Measurements from ENCODE around the gene CFAP69. TPM values are rescaled to one million over a fixed set of nuclear protein-coding genes. Genes with fewer than 3 reads are reported as not detected.
"Not testable (repeated sequence)": the region's sequence is repeated elsewhere in the genome, so short reads cannot be mapped to it uniquely, and the experiment has no call there.

The CFAP69 gene
- total RNA-seq, 1 donor from 2014 or later: 0.85 TPM

- TF ChIP-seq, protein P1, sequence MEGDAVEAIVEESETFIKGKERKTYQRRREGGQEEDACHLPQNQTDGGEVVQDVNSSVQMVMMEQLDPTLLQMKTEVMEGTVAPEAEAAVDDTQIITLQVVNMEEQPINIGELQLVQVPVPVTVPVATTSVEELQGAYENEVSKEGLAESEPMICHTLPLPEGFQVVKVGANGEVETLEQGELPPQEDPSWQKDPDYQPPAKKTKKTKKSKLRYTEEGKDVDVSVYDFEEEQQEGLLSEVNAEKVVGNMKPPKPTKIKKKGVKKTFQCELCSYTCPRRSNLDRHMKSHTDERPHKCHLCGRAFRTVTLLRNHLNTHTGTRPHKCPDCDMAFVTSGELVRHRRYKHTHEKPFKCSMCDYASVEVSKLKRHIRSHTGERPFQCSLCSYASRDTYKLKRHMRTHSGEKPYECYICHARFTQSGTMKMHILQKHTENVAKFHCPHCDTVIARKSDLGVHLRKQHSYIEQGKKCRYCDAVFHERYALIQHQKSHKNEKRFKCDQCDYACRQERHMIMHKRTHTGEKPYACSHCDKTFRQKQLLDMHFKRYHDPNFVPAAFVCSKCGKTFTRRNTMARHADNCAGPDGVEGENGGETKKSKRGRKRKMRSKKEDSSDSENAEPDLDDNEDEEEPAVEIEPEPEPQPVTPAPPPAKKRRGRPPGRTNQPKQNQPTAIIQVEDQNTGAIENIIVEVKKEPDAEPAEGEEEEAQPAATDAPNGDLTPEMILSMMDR (IDR thresholded peaks at IDR 0.05): no peak
- H3K4me3 ChIP-seq: no peak overlapping the region
- H3K9me3 ChIP-seq: no peaks in the 10 kb centered on the region
- no peak overlapping the region for H3K27ac ChIP-seq
- H3K36me3 ChIP-seq: no peaks in the 10 kb centered on the region
- H3K4me1 ChIP-seq: peaks cover 3 to 8% of the 10 kb centered on the region in 2 donors
- H3K27me3 ChIP-seq: no peaks in the 10 kb centered on the region
- no peak for DNase-seq (ENCODE audit: low spot score in 2 of 2)
- intact Hi-C loops (cut with DNase I): loop anchor here (5.0 to 10.0 kb wide), 2 partner anchors 99 to 1016 kb away; partner anchors contain the start of genes FZD1 and GTPBP10
Measured at GRCh38 chr7:90248706-90249105, 3.7 kb downstream of the CFAP69 start.

DNA sequence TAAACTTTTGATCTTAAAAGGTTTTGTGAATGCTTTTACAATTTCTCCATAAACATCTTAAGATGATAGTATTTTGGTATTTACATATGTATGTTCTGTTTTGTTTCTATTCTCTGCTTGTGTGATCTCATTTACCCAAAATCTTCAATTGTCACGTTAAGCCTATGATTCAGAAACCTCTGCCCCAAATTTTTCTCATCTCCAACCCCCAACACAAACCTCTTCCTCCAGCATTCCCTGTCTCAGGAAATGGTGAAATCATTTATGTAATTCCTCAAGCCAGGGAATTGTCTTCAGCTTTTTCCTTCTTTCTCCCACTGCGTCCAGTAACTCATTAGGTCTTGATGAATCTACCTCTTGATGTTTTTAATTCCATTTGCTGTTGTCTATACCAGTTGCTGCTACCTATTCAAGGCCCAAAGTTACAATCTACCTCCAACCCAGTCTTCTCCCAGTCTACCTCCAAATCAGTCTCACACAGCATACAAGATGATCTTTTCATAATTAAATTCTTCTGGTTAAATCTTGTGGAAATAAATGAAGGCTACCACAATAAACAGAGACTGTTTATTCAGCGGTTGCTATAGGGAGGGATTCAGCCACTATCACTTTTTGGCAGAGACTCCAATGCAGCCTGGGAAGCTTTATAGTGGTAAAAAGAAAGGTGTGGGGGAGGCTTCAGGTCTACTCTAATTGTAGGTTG lies 5.8 kb downstream of the CFAP69 start:
- intact Hi-C loops (cut with DNase I): no loop called here
- H3K27ac ChIP-seq: peak overlapping the region in 1 of 2 donors; percentile 11
- TF ChIP-seq, protein P1 (IDR thresholded peaks at IDR 0.05): no peak

GRCh38 chr7:90251304-90251635 lies 6.3 kb downstream of the CFAP69 start:
- H3K36me3 ChIP-seq: no peaks in the 10 kb centered on the region
- TF ChIP-seq, protein P1 (IDR thresholded peaks at IDR 0.05): no peak
- H3K9me3 ChIP-seq: no peaks in the 10 kb centered on the region
- no peak for DNase-seq (ENCODE audit: low spot score in 2 of 2)
- H3K27ac ChIP-seq: no peak overlapping the region
- intact Hi-C loops (cut with DNase I): no loop called here
- H3K4me1 ChIP-seq: no peaks in the 10 kb centered on the region
- no peaks in the 10 kb centered on the region for H3K27me3 ChIP-seq
- H3K4me3 ChIP-seq: no peak overlapping the region

More for the DNA sequence above, 5.8 kb downstream of the CFAP69 start:
- DNase-seq (ENCODE audit: low spot score in 2 of 2): no peak
- Histone ChIP-seq H3K4me1 (peaks cover 0 to 2% of the 10 kb centered on the region in 2 donors), H3K9me3 (no peaks in the 10 kb centered on the region), H3K36me3 (no peaks in the 10 kb centered on the region), H3K27me3 (no peaks in the 10 kb centered on the region), H3K4me3 (no peak overlapping the region)

DNA sequence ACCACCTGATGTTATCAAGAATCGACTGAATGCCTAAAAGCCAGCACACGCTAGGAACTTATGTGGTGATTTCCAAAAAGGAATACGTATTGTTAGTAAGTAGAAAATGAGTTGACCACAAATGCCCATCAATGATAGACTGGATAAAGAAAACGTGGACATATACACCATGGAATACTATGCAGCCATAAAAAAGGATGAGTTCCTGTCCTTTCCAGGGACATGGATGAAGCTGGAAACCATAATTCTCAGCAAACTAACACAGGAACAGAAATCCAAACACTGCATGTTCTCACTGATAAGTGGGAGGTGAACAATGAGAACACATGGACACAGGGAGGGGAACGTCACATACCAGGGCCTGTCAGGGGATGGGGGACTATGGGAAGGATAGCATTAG lies 11.0 kb downstream of the CFAP69 start:
- H3K4me1 ChIP-seq; H3K27me3 ChIP-seq; H3K9me3 ChIP-seq; DNase-seq (ENCODE audit: low spot score in 2 of 2); H3K4me3 ChIP-seq; intact Hi-C loops (cut with DNase I); H3K36me3 ChIP-seq: not testable (repeated sequence)
- peak overlapping the region in 1 of 2 donors; percentile 36 for H3K27ac ChIP-seq

GRCh38 chr7:90256778-90257177 lies 11.8 kb downstream of the CFAP69 start:
- peak overlapping the region in 1 of 2 donors; percentile 14 for H3K27ac ChIP-seq
- H3K4me3 ChIP-seq: no peak overlapping the region
- no peaks in the 10 kb centered on the region for H3K9me3 ChIP-seq
- intact Hi-C loops (cut with DNase I): no loop called here
- no peaks in the 10 kb centered on the region for H3K36me3 ChIP-seq
- TF ChIP-seq, protein P1 (IDR thresholded peaks at IDR 0.05): no peak
- H3K4me1 ChIP-seq: peaks cover 0 to 2% of the 10 kb centered on the region in 2 donors
- no peak for DNase-seq (ENCODE audit: low spot score in 2 of 2)
- H3K27me3 ChIP-seq: no peaks in the 10 kb centered on the region

DNA sequence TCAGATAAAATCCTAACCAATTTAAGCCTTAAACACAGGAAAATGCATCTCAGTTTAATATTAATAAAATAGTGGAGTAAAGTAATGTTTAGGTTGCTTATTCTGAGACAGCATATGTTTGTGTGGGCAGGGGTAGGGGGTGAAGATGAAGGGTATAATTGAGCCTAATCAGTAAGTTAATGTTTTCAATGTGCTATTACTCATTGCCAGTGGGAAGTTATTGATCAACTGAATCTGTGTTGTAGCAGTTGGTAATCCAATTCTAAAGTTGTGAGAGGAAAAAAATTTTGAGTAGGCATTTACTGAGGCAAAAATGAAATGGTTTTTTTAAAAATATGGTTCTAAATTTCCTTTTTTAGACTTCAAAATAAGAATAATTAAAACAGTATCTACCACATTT lies 16.5 kb downstream of the CFAP69 start:
- H3K27me3 ChIP-seq: no peaks in the 10 kb centered on the region
- no peaks in the 10 kb centered on the region for H3K9me3 ChIP-seq
- DNase-seq (ENCODE audit: low spot score in 2 of 2): no peak
- intact Hi-C loops (cut with DNase I): loop anchor here (2.0 to 10.0 kb wide), 3 partner anchors 17 to 166 kb away; partner anchors contain the start of genes CFAP69 and CLDN12
- peaks cover 0 to 2% of the 10 kb centered on the region in 2 donors for H3K4me1 ChIP-seq
- no peak overlapping the region for H3K4me3 ChIP-seq
- TF ChIP-seq, protein P1 (IDR thresholded peaks at IDR 0.05): no peak
- H3K36me3 ChIP-seq: no peaks in the 10 kb centered on the region
- H3K27ac ChIP-seq: no peak overlapping the region
